Hypothalamus (tissue), 51 donors: Measurements from ENCODE around the gene GAPT.
"Not testable (repeated sequence)": the region's sequence is repeated elsewhere in the genome, so short reads cannot be mapped to it uniquely, and the experiment has no call there.

Experiments
- DNase-seq, 51 donors: peaks; one replicate each; lab custom pipeline; 2025; lab: John Stamatoyannopoulos, UW

The GAPT gene

DNA sequence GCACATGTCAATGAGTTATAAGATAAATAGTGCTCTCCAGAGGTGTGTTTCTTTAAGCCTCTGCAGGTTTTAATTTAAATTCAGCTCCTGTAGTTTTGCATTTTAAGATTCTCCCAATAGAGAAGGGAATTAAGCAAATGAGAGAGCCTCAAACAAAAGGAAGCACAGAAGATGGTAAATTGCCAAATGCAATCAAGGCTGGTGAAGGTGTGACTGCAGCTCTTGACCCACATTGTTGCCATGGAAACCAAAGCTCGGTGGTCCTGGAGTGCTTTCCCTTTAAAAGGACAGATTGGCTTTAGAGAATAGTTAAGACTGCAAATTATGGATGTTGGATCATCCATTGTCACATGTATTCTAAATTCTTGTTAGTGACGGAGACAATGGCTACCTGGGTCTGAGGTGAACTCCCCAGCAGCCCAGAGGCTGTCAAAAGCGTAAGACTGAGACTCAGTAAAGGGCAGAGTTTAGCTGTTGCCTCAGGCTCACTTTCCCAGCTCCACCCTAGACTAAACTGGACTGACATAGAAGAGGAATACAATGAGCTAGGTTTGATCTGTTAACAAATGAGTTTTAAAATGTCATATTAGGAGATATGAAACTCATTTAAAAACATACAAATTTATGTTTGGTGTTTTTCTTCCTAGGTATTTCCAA lies 12.3 kb downstream of the GAPT start:
- no peak for DNase-seq

DNA sequence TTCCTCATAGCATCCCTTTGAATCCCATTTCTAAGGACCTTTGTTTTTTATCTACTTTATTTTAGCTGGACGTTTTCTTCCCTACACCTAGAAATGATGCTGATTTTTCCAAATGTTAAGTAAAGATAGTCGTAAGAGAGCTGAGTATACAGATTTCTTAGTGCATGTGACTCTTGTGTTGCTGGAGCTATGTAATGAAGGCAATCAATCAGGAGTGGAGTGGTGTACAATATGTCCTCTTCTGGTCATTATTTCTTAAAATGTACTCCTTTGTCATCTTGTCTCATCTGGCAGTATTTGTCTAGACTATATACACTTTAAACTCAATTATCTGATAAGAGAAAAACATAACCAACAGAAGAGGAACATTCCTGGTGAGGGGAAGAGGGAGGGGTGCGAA lies 13.5 kb downstream of the GAPT start:
- no peak for DNase-seq

DNA sequence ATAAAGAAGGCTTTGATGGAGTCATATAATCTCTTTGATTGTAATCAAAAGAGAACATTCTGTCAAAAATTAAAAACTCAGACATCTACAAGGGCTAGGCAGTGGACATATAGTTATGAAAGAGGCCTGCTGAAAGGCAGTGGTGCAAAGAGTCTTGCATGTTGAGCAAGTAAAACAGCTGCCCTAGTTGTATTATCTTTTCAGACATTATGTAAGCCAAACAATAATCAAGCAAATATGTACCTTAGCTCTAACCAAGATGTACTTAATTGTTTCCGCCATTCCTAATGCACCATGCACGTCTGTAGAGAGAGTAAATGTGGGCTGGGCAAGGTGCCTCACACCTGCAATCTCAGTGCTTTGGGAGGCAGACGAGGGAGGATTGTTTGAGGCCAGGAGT lies 14.3 kb downstream of the GAPT start:
- no peak for DNase-seq

DNA sequence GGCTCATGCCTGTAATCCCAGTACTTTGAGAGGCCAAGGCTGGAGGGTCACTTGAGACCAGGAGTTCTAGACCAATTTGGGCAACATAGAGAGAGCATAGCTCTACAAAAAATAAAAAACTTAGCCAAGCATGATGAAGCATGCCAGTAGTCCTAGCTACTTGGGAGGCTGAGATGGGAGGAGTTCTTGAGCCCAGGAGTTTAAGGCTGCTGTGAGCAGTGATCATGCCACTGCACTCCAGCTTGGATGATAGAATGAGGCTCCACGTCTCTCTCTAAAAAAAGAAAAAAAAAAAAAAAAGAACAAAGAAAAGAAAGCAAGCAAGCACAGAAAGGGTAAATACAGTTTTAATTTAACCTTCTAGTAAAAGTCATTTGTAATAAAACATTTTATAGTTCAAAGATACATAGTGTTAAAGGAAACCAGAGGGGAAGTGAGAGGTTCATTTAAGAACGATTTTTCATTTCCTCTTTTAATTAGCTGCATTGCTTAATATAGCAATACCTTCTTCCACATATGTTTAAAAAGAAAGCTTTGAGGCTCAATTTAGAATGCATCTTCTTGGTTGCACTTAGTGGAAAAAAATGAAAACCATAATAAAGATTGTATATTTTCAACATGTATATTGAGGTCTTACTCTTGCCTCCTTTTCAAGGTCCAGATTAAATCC lies 14.9 kb downstream of the GAPT start:
- no peak for DNase-seq

DNA sequence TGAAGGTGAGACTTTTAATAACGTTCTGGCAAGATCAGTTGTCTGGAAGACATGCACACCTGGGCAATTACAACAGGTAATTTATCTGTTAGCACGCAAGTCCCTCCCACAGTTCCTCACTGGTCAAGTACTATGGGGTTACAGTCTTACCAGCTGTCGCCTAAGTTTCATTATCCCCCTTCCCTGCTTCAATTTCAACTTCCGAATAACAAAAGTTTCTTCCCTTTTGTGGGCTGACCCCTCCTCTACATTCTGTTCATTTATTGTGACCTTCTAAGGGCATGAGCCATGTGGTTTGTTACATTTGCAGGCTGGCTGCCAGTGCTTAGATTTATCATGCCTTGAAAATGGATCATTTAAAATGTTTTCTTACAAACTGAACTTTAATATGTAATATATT lies 16.5 kb downstream of the GAPT start:
- DNase-seq = no peak

DNA sequence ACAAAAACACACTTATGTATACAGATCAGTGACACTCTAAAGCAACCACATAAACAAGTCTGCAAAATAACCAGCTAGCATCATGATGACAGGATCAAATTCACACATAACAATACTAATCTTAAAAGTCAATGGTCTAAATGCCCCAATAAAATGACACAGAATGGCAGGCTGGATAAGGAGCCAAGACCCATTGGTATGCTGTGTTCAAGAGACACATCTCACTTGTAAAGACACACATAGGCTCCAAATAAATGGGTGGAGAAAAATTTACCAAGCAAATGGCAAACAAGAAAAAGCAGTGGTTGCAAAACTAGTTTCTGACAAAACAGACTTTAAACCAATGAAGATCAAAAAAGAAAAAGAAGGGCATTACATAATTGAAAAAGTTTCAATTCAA lies 26.0 kb downstream of the GAPT start:
- DNase-seq = no peak

DNA sequence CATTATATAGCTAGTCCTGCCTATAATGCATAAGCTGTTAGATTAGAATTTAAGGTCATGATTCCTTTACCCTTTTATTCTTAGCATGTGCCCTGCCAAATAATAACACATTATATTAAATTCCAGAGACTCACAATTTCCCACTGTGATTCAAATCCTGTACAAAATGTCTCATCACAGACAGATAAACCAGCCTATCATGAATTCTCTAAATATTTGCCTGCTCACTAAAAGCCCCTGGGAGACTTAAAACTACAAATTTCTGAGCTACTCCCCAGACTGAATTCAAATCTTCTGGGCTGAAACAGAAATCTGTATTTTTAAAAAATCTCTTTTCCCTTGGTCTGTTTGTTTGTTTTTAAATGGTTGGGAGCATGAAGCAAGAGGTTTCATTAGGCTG lies 32.7 kb downstream of the GAPT start:
- no peak for DNase-seq

DNA sequence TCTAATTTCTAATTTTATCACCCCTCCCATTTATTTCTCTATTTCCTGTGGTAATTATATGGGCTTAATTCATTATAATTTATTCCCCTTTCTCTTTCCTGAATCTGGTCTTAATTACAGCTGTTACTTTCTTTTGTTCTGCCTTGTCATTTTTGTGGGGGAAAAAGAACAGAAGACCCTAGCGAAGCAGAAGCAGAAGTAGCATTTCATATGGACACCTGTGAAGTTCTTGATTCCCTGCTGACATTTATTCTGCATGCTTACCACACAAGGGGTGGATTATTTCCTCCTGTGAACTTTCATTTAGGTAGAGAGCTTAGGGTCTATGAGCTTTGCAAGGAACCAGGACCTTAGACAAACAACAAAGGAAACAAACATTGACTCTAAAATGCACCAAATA lies 33.3 kb downstream of the GAPT start:
- no peak for DNase-seq

DNA sequence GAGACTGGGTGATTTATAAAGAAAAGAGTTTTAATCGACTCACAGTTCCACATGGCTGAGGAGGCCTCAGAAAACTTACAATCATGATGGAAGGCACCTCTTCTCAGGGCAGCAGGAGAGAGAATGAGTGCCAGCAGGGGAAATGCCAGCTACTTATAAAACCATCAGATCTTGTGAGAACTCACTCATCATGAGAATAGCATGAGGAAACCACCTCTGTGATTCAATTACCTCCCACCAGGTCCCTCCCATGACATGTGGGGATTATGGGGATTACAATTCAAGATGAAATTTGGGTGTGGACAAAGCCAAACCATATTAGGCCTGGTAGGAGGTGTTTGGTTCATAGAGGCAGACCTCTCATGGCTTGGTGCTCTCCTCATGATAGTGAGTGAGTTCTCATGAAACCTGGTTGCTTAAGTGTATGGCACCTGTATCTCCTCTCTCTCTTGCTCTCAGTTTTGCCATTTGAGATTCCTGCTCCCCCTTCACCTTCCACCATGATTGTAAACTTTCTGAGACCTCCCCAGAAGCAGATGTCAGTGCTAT lies 39.8 kb downstream of the GAPT start:
- no peak for DNase-seq

DNA sequence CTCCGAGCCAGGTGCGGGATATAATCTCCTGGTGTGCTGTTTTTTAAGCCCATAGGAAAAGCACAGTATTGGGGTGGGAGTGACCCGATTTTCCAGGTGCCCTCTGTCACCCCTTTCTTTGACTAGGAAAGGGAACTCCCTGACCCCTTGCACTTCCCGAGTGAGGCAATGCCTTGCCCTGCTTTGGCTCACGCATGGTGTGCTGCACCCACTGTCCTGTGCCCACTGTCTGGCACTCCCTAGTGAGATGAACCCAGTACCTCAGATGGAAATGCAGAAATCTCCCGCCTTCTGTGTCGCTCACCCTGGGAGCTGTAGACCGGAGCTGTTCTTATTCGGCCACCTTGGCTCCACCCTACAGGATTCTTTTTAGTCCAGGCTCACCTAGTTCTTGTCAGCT lies 50.7 kb downstream of the GAPT start:
- DNase-seq = not testable (repeated sequence)

DNA sequence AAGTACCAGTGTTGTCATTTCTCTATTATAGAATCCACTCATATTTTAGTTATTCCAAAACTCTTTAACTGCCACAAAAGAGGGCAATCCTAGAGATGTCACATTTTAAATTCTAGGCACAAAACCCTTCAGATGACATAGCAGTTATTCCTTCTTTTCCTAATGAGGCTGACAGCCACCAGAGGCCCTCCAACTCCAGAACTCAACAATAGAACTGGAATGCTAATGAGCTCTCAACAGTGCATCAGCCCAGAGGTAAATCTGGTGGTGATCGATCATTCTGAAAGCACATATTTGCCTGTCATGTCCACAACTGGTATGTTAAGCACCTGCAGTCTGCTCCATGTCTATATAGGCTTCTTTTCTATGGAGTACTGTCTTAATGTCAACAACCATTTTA lies 51.5 kb downstream of the GAPT start:
- no peak for DNase-seq

DNA sequence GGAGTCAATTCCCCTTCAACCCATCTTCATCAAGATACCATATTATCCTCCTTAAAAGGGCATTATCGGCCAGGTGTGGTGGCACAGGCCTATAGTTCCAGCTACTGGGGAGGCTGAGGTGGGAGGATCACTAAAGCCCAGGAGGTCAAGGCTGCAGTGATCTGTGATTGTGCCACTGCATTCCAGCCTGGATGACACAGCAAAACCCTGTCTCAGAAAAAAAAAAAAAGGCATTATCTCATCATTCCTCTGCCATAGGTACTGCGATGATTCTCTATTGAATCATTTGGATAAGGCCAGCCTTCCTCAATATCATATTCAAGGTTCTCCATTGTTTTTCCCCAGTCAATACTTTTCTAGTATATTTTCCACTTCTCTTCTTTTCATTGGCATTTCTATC lies 52.5 kb downstream of the GAPT start:
- no peak for DNase-seq

DNA sequence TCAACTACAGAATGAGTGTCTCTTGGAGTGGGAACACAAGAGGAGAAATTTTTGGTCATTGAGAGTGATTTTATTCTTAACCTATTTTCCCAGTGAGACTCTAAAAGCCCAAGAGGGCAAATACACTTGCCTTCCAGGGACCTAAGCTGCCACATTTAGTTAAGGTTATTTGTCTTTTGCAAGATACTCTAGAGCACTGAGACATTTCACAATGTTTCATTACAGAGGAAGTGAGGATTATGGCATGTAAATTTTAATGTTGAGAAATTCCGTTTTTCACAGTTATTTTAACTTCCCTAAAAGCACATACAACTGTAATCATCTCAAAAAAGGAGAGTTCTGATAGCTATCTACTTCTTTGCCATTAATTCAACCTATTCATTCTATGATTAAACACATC lies 53.0 kb downstream of the GAPT start:
- no peak for DNase-seq

DNA sequence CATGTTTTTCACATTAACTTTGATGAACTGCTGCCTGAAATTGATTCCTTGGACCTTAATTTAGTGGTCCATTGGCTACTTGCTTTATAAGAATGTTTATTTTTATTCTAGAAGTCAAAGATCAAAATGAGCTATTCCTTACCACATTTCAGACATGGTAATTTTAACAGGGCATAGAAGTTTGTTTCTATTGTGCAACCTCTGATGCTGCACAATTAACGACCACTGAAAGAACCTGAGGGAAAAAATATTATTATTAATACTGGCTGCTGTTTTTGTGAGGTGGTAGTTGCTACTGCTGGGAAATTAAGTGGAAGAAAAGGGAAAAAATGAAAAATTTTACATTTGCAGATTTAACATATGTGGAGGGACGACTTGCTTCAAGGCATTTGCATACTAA lies 53.7 kb downstream of the GAPT start:
- no peak for DNase-seq

DNA sequence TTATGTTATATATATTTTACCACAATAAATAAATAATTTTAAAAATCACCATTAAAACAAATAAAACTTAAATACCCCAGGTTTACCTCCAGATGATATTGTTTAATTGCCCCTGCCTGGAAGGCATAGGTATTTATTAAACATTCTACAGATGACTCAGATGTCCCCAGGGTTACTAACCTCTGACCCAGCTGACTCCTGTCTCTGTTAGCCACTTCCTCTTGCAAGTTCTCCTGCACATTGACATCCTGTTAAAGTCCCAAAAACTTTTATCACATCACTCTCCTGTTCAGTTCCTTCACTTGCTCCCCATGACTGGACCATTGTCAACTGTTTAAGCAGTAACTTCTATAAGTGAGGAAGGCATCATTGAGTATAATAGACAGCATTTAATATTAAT lies 54.7 kb downstream of the GAPT start:
- DNase-seq = no peak
